HG02870 (cell line): Measurements from ENCODE around the gene TAF15.

Source experiments
- ATAC-seq: cut with Tn5 transposase; IDR thresholded peaks from one replicate; pipeline ENCODE4 v1.9.1; 2021; ENCODE audit warnings: mild to moderate bottlenecking, moderate library complexity; ENCODE audit not compliant: unreplicated experiment

Gene TAF15

DNA sequence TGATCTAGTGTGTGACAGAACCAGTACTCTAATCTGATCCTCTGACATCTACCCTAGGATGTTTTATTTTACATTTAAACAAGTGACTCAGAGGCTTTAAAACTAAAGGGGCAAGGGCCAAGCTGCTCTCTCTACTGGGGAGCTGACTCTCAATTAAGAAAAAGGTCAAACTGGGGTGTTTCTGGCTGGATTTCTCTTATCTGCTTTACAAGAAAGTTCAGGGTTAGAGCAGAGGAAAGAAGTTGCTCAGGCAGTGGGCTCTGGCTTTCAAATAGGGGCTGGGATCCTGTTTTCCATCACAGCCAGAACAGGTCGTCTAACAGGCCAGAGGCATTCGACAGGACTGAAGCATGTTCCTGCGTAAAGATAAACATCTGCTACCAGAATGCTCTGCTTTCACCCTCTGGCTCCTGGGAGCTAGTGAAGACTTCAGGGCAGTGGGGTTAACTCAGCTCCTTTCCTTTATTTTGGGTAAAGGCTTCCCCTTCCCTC is 22.3 kb upstream of the TAF15 start:
- ATAC-seq, result no peak

DNA sequence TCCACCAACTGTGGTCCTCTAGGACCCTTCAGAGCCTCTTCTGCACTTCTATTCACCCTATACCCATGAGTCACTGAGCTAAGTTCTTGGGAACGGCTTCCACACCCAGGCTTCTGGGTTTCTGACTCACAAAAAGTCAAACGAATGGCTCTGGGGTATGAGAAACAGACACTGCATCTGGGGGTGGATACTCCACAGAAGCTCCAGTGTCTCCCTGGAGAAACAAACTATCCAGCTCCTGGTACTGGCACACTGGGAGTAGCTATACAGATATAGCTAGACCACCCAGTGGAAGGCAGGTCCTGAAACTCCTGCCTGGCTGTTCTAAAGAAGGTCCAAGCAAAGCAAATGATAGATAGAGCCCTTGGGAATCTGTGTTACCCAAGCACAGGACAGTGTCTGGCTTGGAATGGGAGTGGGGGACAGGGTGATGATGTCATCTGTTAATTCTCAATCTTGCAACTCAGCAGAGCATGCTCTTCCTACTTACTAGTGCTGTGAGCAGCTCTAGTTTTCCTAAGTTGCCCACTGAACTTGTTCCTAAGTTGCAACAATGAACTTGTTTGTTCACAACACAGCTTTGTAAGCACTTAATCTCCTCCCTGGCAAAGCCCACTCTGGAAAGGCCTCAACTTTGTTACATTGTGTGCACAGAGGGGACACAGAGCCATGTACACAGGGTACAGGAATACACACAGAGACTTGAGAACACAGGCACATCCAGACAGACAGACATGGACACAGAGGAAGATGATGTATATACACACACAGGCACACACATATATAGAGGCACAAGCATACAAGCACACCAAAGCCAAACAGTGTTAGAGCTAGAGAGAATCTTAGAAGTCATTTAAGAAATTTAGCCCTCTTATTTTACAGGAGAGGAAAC is 20.6 kb upstream of the TAF15 start:
- no peak for ATAC-seq

DNA sequence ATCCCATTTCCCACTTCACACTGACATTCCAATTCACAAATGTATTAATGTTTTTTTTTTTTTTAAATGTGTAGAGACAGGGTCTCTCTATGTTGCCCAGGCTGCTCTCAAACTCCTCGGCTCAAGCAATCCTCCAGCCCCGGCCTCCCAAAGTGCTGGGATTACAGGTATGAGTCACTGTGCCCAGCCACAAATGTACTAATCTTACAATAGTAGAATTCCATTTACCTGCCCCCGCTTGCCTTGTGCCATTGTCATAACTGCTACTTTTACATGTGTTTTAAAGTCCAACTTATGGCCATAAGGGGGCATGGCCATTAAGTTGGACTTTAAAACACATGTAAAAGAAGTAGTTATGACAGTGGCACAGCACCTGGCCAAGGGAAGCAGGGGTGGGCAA is 18.4 kb upstream of the TAF15 start:
- ATAC-seq, result no peak

DNA sequence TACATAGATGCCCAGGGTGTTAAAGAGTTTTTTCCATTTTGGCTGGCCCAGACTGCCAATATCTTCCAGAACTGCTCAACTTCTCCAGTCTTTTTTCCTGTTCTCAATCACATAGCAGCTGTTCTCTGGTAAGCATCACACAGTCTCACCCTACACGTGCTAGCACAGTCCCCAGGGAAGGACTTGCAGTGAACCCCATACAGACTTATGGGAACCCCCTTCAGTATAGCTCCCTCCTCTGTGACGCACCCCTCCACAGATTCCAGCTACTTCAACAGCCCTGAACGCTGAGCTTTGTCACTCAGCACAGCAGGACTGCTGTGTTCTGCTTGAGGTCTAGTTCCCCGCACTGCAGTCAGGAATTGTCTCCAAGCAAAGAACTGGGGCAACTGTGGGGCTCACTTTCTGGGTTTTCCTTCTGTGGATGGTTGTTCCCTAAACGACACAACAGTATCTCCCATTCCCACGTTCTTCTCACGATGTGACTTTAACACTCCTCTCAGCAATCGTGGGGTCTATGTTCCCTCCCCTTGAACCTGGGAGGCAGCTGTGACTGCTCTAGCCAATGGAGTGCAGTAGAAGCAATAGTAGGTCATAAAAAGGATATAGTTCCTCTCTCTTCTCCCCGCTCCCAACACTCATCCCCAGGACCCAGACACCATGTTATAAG is 17.5 kb upstream of the TAF15 start:
- no peak for ATAC-seq

DNA sequence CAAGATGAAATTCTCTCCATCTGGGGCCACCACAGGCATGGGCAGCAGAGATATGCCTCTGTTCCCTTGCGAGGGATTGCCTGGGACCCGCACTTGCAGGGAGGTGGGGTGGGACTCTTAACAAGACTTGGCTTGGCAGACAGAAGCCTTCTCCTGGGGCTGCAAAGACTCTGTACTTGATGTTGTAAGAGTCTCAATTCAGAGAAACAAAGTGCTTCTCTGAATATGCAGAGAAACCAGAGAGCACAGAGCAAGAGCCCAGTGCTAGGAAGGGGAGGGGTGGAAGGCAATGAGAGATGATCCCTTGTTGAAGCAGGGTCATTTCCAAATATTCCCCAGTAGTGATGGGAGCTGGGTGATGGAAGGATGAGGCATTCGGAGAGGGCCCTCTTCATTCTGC is 16.0 kb upstream of the TAF15 start:
- no peak for ATAC-seq

DNA sequence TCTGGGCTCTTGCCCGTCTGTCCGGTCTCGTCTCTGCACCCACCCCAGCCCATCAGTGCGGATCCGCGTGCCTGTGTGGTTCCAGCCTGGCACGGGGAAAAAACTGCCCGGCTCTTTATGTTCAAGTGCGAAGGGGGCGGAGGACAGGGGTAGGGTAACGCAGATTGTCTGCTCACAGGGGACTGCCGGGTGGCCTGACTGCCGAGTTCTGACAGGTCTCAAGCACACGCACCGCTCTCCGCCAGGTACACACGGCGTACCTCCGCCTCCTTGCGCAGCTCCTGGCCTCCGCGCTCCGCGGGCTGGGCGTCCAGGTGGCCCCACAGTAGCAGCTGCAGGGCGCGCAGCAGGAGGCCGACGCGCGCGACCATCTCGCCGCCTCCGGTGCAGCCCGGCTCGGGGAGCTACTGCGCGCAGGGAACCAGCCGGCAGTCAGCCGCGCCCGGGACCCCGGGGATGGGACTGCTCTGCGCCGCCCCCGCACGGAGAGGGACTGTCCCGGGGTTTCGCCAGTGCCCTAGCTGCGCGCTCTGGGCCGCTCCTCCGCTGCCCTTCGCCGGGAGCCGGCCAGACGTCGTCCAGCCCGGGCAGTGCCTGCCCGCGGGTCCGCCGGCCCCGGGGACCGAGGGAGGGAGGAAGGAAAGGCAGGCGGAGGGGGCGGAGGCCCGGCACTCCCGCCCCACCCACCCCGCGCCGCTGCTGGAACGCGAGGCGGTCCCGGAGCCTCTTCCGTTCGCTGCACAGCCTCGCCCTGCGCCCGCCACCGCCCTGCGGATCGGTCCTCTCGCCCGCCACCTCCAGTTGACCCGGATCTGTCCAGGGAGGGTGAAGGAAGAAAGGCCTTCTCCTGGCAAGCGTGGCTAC is 14.0 kb upstream of the TAF15 start, which contains the start of gene MMP28:
MMP28 (minus strand) TSS at position 635 of the 864 bp plus-strand sequence; CDS start at position 371, 264 bp downstream.
- ATAC-seq, result no peak

DNA sequence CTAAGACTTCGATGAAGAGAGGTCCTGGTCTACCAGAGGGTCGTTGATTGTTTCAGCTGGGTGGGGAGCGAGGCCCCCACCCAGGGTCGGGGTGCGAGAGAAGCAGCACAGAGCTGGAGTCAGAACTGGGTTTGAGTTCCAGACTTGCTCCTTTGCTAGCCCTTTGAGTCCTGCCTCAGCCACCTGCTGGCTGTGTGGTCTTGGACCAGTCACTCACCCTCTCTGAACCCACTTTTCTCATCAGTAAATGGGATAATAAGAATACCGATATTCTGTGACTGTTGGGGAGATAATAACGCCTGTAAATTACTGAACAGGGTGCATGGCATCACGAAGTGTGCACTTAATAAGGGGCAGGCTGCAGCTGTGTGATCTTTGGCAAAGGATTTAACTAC is 13.4 kb upstream of the TAF15 start:
- no peak for ATAC-seq

DNA sequence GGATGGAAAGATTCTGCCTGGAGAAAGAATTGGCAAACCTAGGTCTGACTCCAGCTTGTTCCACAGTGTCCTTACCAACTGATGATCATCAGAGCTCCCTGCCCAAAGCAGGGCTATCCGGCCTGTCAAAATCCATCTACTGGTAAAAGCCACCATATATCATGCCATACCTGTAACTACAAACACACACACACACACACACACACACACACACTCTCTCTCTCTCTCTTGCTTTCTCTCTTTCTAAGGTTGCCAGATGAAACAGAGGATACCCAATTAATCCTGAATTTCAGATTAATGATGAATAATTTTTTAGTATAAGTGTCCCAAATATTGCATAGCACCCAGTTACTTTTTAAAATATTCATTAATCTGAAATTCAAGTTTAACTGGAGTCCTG is 12.3 kb upstream of the TAF15 start:
- no peak for ATAC-seq

DNA sequence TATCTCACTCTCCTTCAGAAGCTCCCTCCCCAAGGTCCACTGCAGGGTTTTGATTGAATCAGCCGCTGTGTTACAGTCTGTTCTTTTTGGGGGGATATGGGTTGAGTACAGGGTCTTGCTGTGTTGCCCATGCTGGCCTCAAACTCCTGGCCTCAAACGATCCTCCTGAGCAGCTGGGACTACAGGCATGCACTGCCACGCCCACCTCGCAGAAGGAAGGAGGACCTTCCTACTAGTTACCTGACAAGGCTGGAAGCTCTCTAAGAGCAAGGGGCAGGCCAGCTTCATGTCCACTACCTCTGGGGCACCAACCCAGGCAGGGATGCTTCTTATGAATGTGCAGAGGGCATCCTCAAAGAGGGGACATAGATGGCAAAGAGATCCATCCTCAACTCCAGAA is 11.9 kb upstream of the TAF15 start:
- no peak for ATAC-seq

DNA sequence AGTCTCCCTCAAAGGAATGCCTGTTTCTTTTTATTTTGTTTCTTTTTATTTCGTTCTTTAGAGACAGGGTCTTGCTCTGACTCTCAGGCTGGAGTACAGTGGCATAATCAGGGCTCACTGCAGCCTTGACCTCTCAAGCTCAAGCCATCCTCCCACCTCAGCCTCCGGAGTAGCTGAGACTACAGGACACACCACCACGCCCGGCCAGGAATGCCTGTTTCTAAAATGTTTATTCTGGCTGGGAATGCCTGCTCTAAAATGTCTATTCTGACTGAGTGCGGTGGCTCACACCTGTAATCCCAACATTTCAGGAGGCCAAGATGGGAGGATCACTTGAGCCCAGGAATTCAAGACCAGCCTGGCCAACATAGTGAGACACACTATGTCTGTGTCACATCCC is 11.4 kb upstream of the TAF15 start:
- ATAC-seq, result no peak

DNA sequence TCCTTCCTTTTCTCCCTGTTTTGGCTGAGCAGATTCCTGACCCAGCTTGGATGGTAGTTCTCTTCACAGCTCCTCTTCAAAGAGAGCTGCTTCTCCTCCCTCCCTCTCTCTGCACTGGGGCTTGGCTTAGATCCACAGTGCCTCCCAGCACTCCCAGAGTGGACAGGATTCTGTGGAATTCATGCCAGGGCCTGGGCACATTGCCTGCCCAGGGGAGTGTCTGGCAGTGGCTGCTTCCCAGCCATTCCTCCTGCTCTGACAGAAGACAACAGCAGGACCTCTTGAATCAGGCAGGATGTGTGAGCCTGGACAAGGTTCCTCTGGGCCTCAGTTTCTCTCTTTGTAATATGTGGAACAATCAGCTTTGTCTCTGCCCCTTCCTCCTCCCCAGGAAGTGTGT is 9.3 kb upstream of the TAF15 start:
- ATAC-seq, result no peak

DNA sequence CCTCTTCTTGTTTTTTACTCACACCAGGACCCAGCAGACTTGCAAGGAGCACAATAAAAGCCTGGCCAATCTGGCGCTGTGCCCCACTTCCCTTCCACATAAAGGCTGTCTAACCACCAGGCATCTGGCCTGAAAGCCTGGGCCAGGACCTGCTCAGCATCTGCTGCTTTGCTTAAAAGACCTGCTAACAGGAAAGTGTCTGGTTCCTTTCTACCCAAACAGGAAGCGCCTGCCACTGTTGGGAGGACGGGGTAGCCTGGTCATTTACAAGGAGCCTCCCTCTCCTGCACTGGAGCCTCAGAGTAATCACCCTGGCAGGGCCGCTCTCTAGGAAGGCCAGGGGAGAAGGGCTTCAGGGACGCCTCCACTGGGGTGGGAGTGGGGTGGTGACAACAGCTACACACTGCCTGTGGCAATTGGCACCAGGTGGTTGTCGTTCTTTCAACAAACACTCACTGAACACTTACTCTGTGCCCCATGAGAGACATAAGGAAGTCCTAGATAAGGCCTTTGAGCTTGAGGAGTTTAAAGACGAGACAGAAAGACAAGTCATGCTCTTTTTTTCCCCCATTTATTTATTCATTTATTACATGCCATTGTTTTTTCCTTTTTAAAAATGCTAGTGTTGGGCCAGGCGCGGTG is 7.6 kb upstream of the TAF15 start:
- no peak for ATAC-seq

DNA sequence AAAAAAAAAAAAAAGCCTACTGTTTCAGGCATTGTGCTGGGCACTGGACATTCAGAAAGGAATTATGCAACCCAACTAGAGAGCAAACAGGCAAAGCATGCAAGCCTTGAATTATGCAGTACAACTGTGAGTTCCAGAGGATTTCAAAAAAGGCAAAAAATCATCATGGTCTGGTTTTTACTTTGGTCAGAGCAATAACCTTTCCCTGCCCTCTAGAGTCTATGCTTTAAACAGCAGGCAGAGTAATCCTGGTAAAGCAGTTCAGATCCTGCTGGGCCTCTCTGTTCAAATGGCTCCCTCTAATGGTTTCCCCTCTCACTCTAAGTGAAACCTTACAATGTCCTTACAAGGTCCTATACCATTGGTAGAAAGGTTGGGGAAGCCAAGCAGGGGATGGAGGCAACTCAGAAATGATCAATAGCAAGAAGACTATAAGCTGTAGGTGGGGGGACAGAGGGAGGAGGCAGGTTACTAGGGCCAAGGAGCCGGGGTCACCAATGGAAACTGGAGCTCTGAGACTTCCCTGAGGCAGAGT is 4.6 kb upstream of the TAF15 start:
- ATAC-seq, result no peak

DNA sequence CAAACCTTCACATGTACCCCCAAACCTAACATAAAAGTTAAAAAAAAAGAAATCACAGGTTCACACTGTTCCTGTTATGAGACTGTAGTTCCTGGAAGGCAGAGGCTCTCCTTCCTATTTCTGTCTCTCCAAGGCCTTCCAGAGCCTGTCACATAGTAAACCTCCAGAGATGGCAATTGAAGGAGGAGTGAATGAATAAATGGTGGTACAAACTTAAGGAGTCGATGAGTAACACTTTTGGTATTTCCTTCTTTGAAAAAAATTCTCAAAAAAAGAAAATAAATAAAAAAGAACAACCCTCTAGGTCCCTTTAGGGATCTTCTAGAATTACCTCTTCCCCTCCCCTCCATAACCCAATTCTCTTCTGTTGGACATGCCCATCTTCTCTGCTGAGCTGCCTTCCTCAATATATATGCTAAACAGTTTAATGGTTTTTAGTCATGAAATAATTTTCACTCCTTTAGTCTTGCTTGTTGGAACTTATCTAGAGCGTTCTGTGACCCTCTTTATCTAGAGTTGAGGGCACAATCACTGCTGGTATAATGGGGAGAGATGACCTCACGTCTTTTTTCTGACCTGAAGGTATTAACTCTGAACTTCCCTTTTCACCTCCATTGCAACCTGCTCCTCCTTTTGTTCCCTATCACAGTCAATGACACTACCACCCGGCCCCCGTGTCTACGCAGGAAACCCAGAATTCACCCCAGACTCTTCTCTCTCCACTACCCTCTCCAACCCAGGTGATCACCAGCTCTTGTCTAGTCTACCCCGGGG is 1.7 kb upstream of the TAF15 start:
- ATAC-seq, result no peak

DNA sequence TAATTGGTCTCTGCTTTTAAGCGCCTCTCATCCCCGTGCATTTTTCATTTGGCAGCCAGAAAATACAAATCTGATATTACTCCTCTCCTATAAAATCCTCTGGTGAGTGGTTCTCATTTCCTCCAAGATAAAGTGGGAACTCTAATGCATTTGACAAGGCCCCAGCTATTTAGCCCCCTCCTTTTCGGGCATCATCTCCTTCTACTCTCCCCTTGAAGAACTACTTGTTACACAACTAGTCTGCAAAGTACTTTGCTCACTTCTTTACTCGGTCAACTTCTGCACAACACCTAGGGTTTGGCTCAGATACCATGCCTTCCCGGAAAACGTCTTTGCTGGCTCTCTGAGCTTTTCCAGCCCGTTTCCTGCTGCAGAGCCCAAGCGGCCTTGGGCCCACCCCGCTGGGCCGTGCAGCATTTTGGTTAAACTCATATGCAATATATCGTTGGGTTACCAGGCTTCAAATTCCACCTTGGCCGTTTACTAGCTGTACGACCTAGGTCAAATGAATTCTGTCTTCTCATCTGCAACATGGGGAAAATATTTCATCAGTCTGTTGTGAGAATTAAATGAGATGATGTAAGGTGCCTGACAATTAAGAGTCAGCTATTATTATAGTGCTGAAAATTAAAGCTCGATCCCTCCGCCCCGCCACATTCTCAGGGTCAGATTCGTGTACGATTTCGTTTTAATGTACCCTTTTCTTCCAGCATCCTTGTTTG is 883 bp upstream of the TAF15 start:
- no peak for ATAC-seq

DNA sequence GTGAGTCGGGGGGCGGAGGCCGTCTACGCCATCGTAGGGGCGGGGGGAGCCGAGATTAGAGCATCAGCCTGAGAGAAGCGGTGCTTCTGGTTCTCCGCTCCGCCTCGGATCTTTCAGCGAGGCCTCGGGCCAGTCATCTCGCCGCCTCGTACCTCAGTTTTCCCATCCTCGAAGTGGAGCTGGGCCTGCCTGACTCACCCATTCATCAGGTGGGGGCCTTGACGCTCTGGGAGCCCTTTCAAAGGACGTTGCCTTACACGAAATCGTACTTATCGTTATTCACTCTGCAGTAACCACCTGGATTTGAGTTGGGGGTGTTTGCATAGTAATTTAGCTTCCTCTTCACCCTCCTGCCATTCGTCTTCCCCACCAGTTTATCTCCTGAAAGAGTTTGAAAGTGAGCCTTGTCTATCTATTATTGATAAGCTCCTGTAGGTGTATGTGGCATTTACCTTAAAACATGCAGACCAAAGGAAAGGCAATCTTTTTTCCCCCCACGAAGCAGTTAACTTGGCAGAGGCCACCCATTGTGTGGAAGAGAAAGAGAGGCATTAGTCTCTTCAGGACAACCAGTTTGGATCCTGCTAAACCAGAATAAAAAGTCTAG is 674 bp downstream of the TAF15 start:
- no peak for ATAC-seq

DNA sequence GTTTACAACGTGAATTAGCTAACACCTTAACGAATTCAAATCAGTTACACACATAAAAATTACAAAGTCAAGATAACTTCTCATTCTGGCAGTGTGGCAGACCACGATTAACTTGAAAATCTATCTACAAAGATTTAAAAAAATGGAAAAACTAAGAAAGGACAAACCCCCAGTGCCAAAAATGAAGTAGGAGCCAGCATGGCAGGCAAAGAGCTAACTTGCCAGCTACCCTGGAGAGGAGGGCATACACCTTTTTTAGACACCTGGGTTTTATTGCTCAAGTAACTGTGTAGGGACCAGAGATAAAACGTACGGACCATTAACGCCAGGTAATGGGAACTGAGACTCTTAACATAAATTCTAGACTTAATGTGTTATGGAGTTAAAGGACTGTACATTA is 2.5 kb downstream of the TAF15 start:
- ATAC-seq, result no peak

DNA sequence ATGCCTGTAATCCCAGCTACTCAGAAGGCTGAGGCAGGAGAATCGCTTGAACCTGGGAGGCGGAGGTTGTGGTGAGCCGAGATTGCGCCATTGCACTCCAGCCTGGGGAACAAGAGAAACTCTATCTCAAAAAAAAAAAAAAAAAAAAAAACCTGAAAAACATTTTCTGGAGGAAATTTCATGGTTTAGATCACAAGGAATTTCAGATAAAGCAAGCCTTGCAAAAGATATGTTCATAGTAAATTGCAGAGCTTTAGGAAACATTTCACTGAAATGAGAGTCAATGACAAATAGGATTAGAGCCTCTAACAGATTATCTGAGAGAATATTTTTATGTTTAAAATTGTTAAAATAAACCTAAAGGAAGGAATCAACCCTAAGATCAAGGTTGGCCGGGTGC is 3.2 kb downstream of the TAF15 start:
- no peak for ATAC-seq

DNA sequence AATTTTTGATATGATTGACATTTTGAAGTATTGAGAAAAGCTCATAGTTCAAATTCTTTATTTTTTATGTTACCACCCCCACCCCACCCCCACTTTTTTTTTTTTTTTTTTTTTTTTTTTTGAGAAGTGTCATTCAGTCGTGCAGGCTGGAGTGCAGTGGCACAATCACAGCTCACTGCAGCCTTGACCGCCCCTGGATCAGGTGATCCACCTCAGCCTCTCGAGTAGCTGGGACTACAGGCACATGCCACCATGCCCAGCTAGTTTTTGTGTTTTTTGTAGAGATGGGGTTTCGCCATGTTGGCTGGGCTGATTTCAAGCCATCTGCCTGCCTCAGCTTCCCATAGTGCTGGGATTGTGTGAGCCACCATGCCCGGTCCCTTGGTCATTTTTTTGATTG is 7.4 kb downstream of the TAF15 start:
- no peak for ATAC-seq
